ENCODE results near the gene PCBP2. TPM values are rescaled to one million over a fixed set of nuclear protein-coding genes. Genes with fewer than 3 reads are reported as not detected.

Gene PCBP2
- total and polyA plus RNA-seq, 12 donors = 255 to 1,158 (median 546) TPM

DNA sequence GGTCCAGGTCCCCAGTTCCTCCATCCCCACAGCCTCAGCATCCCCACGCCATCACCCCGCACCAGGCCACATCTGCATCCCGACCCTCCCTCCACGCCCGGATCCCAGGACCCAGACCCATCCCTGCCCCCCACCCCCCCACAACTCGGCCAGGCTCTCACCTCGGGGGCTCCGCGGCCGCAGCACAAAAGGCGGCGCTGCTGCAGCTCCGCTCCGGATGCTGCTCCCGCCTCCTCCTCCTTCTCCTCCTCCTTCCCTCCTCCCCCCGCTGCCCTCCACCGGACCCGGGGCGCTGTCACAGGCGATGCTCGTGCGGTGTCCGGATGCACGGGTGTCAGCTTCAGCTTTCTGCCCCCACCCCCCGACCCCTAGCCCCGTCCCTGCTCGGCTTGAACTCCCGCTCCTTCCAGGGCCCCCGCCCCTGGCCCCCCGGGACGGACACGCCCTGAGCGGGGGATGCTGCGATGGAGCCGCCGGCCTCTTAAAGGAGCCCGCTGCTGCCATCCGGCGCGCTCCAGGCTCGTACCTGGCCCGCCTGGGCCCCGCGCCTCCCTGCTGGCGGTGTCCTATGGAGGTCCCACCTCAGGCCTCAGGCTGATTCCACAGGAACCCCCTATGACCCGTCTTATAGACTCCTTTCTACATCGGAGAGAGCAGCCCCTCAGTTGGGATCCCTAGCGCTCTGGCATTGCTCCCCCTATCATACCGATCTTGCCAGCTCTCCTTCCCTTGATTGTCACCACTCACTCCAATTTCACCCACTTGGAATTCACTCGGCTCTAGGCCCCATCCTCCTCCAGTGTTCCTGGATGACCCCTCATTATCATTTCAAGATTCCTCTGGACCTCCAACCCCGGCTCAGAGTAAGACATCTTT lies 47.6 kb downstream of the PCBP2 start, which contains the start of gene MAP3K12:
Gene MAP3K12, minus strand, starts transcription at position 193 of the 876 bp plus-strand sequence. CDS start 12,067 bp downstream, outside the sequence.
- Histone ChIP-seq H3K36me3 (replicated peaks in 1 of 2) (peaks cover 0 to 2% of the 10 kb centered on the region in 2 donors), H3K27ac (peak within 1 kb of the TSS; percentile 92 to 100 (median 99)), H3K9me3 (replicated peaks in 1 of 3) (no peaks in the 10 kb centered on the region), H3K4me3 (peak within 1 kb of the TSS in 3 of 4 donors; percentile 46 to 57 (median 50)), H3K4me1 (replicated peaks in 1 of 2) (peaks cover 22 to 36% of the 10 kb centered on the region in 2 donors), H3K27me3 (no peaks in the 10 kb centered on the region)
- intact Hi-C loops (cut with DNase I) = loop anchor here (5.0 to 10.0 kb wide), 2 partner anchors 47 to 175 kb away; partner anchors contain the start of genes AAAS (in 1 of the 2) and PCBP2 (in 1 of the 2)
- DNase-seq = peak; percentile 70 to 83 (median 73)
- 0 to 2% (median 1%) methylated on average over 16 to 51 of the region's 51 CpGs for WGBS, 4 donors
- TF ChIP-seq, protein P1, sequence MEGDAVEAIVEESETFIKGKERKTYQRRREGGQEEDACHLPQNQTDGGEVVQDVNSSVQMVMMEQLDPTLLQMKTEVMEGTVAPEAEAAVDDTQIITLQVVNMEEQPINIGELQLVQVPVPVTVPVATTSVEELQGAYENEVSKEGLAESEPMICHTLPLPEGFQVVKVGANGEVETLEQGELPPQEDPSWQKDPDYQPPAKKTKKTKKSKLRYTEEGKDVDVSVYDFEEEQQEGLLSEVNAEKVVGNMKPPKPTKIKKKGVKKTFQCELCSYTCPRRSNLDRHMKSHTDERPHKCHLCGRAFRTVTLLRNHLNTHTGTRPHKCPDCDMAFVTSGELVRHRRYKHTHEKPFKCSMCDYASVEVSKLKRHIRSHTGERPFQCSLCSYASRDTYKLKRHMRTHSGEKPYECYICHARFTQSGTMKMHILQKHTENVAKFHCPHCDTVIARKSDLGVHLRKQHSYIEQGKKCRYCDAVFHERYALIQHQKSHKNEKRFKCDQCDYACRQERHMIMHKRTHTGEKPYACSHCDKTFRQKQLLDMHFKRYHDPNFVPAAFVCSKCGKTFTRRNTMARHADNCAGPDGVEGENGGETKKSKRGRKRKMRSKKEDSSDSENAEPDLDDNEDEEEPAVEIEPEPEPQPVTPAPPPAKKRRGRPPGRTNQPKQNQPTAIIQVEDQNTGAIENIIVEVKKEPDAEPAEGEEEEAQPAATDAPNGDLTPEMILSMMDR (IDR thresholded peaks at IDR 0.05) = peak in 1 of 6 experiments; percentile 3
- TF ChIP-seq POLR2A (IDR thresholded peaks at IDR 0.05) = no peak

DNA sequence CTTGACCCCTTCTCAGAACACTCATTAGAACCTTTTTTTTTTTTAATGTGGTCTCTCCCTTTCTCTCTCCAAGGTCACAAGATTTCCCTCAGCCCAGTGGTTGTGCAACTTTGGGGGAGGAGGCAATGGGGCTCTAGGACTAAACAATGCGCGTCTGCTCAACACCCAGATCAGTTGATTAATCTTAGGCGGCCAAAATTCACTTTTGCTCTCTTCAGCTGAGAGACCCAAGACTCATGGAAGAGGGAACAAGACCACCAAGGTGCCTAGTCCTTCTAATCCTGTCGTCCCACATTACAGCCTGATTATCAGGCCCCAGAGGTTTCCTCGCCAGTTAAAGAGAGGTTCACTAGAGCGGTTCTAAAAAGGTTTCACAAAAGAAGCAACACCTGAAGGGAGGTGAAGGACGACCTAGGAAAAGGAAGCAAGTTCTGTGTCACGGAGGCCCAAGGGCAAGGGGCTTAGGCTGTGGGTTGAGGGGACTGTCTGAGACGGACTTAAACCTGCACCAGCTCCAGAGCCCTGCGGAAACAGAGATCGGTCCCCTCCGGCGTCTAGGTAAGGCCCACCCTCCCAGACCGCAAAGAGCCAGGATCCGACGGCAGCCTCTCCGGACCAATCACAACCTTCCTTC lies 48.4 kb downstream of the PCBP2 start:
- TF ChIP-seq, protein P1 (IDR thresholded peaks at IDR 0.05) = no peak
- TF ChIP-seq POLR2A (IDR thresholded peaks at IDR 0.05) = peak; percentile 97
- intact Hi-C loops (cut with DNase I) = loop anchor here (5.0 to 10.0 kb wide), 2 partner anchors 48 to 175 kb away; partner anchors contain the start of genes AAAS (in 1 of the 2) and PCBP2 (in 1 of the 2)
- peak in 6 of 7 donors; percentile 81 to 90 (median 86) for DNase-seq
- H3K36me3 ChIP-seq (replicated peaks in 1 of 2) = peaks cover 0 to 9% of the 10 kb centered on the region in 2 donors
- no peaks in the 10 kb centered on the region for H3K27me3 ChIP-seq
- H3K9me3 ChIP-seq (replicated peaks in 1 of 3) = no peaks in the 10 kb centered on the region
- peak overlapping the region in 3 of 4 donors; percentile 27 to 57 (median 50) for H3K4me3 ChIP-seq
- WGBS, 4 donors = 0 to 3% (median 1%) methylated on average over 9 to 17 of the region's 17 CpGs
- peaks cover 24 to 41% of the 10 kb centered on the region in 2 donors for H3K4me1 ChIP-seq (replicated peaks in 1 of 2)
- peak overlapping the region; percentile 92 to 100 (median 99) for H3K27ac ChIP-seq

DNA sequence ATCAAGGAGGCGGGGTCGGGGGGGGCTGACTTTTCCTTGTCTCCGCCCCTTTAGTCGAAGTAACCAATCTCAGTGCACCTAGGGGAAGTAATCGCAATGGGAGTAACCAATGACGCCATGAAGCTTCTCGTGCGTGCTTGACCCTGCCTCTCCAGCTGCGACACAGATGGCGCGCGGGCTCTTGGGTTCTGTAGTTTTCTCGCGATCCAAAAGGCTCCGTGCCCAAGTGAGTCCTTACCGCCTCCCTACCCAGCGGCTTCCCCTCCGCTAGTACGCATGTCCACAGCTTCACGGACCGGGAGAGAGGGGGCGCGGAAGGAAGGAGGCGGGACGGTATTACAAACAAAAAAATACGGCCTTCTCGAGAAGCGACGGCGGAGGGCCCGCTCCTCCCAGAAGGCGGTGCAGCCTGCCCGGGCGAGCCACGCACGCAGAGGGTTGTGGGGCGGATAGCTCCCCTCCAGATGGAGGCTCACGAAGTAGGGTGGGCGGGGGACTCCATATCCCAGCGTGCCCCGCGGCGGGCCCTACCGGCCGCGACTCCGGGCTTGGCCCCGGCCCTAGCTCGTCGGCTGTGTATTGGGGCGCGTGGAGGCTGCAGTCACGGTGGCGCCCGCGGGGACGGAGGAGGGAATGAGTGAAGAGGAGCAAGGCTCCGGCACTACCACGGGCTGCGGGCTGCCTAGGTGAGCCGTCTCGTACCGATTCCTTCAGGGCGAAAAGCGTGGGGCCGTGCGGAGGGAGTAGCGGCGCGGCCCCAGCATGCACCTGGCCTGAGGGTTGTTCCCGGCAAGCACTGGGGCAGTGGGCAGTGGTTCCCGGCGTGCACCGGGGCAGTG lies 49.1 kb downstream of the PCBP2 start, which contains the start of gene TARBP2:
Gene TARBP2, plus strand, starts transcription at position 508 of the 839 bp plus-strand sequence. Its CDS starts 126 bp downstream, at position 634.
- Histone ChIP-seq H3K27ac (peak within 1 kb of the TSS; percentile 92 to 100 (median 99)), H3K27me3 (no peaks in the 10 kb centered on the region), H3K36me3 (replicated peaks in 1 of 2) (peaks cover 0 to 17% of the 10 kb centered on the region in 2 donors), H3K9me3 (replicated peaks in 1 of 3) (no peaks in the 10 kb centered on the region), H3K4me3 (peak within 1 kb of the TSS in 3 of 4 donors; percentile 53 to 74 (median 57)), H3K4me1 (replicated peaks in 1 of 2) (peaks cover 29 to 48% of the 10 kb centered on the region in 2 donors)
- peak; percentile 48 to 71 for TF ChIP-seq POLR2A (IDR thresholded peaks at IDR 0.05)
- TF ChIP-seq, protein P1 (IDR thresholded peaks at IDR 0.05) = peak in 2 of 6 experiments; percentile 3 to 8
- peak; percentile 96 to 100 (median 99) for DNase-seq
- whole genome bisulfite sequencing, 4 donors = 0 to 2% (median 0%) methylated on average over 35 to 74 of the region's 74 CpGs
- intact Hi-C loops (cut with DNase I) = loop anchor here (5.0 to 10.0 kb wide), 2 partner anchors 49 to 176 kb away; partner anchors contain the start of genes AAAS (in 1 of the 2) and PCBP2 (in 1 of the 2)

Data from adrenal gland (tissue), 12 donors.